A673 (cell line): ENCODE data around the gene ALDOB. TPM values are rescaled to one million over a fixed set of nuclear protein-coding genes. Genes with fewer than 3 reads are reported as not detected.

Experiments
- BruUV-seq: library from RNA; stranded (reverse); fragments of 400-500 nt; replicated peaks from 2 replicates; lab custom pipeline; 2021; lab: Mats Ljungman, UMichigan
- CTCF ChIA-PET: fragments of 300-600 bp; sonication (Branson Sonifier 250); formaldehyde crosslinking; loops from one replicate; lab custom pipeline; 2022; ENCODE audit warnings: antibody characterized with exemption; lab: Charles Lee
- POLR2A ChIA-PET: fragments of 300-600 bp; sonication (Branson Sonifier 250); formaldehyde crosslinking; loops from one replicate; lab custom pipeline; 2022; ENCODE audit warnings: antibody characterized with exemption; ENCODE audit not compliant: low non-redundant PET; lab: Charles Lee
- DNase-seq: peaks from one replicate; pipeline ENCODE4 v3.0.0-alpha.2; 2015; ENCODE audit warnings: low spot score
- H3K27ac ChIP-seq: fragments of 200-600 bp; sonication (generic); 2 replicates; pipeline ENCODE4 v1.5.1; 2016; ENCODE audit warnings: mixed run types, low read depth, mild to moderate bottlenecking, mixed read lengths, antibody characterized with exemption, low read length; ENCODE audit not compliant: poor library complexity, severe bottlenecking
- H3K27me3 ChIP-seq: fragments of 200-600 bp; sonication (generic); replicated peaks from 2 replicates; pipeline ENCODE4 v1.6.1; 2017; ENCODE audit warnings: mixed run types, low read depth, mild to moderate bottlenecking, mixed read lengths, antibody characterized with exemption, low read length; ENCODE audit not compliant: insufficient read depth, poor library complexity
- H3K36me3 ChIP-seq: fragments of 200-600 bp; sonication (generic); 2 replicates; pipeline ENCODE4 v1.6.1; 2016; ENCODE audit warnings: mixed run types, mild to moderate bottlenecking, mixed read lengths, antibody characterized with exemption, low read length; ENCODE audit not compliant: insufficient read depth, poor library complexity, severe bottlenecking
- H3K4me1 ChIP-seq: fragments of 200-600 bp; sonication (generic); 2 replicates; pipeline ENCODE4 v1.6.1; 2017; ENCODE audit warnings: mixed run types, mild to moderate bottlenecking, mixed read lengths, antibody characterized with exemption, low read length; ENCODE audit not compliant: insufficient read depth, poor library complexity, severe bottlenecking
- H3K4me3 ChIP-seq: fragments of 200-600 bp; sonication (generic); 2 replicates; pipeline ENCODE4 v1.5.1; 2016; ENCODE audit warnings: low read depth, mixed run types, mild to moderate bottlenecking, mixed read lengths, low read length; ENCODE audit not compliant: poor library complexity, severe bottlenecking
- H3K9me3 ChIP-seq: fragments of 200-600 bp; sonication (generic); 2 replicates; pipeline ENCODE4 v1.6.1; 2016; ENCODE audit warnings: mixed run types, low read depth, mild to moderate bottlenecking, mixed read lengths, antibody characterized with exemption, low read length; ENCODE audit not compliant: poor library complexity, severe bottlenecking
- EZH2 ChIP-seq: fragments of 200-600 bp; sonication (generic); IDR thresholded peaks from 2 replicates; pipeline ENCODE4 v1.6.1; 2017; ENCODE audit warnings: borderline replicate concordance, low read depth, mild to moderate bottlenecking, mixed read lengths, antibody characterized with exemption, low read length; ENCODE audit not compliant: poor library complexity, severe bottlenecking
- intact Hi-C: fragments of 100-400 bp; cut with micrococcal nuclease; formaldehyde crosslinking; loops from one replicate; pipeline ENCODE4 v1.10.0; 2022; ENCODE audit not compliant: unreplicated experiment
- total RNA-seq: library from RNA; stranded (reverse); gene quantifications from 2 replicates; pipeline ENCODE4 v1.2.3, GENCODE V29; 2021
- TF ChIP-seq, protein P1 (sequence below): fragments of 300-800, 200-600 bp; sonication (generic); conservative IDR thresholded peaks from 2 replicates; pipeline ENCODE4 v1.5.1; 2017; ENCODE audit warnings: low read depth, mild to moderate bottlenecking, antibody characterized with exemption, low read length, moderate library complexity, mixed read lengths

The ALDOB gene
- total RNA-seq, 1 experiment from 2014 or later, result not detected

DNA sequence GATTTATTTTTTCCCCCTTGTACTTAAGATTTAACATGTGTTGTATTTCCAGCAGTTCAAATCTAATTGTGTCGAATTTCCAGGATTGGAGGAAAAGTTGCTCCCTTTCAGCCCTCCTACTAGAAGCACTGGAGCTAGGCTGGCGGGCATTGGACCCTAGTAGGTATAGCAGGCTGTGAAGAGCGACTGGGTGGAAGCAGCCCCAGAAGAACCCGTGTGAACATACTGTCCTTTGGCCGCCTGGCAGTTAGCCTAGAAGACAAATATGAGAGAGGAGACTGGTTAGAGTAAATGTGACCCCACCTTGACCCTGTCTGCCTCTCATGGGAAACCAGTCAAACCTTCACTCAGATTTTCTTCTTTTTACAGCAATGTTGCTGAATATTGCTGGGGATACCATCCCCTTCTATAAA lies 13.9 kb downstream of the ALDOB start:
- ChIA-PET POLR2A (no interaction called here), CTCF (no interaction called here)
- intact Hi-C loops, result no loop called here
- H3K9me3 ChIP-seq, result no peaks in the 10 kb centered on the region
- no peaks in the 10 kb centered on the region for H3K4me1 ChIP-seq
- peaks cover 30% of the 10 kb centered on the region for H3K27me3 ChIP-seq
- BruUV-seq, result no TSS peak
- no peak for TF ChIP-seq EZH2
- TF ChIP-seq, protein P1, sequence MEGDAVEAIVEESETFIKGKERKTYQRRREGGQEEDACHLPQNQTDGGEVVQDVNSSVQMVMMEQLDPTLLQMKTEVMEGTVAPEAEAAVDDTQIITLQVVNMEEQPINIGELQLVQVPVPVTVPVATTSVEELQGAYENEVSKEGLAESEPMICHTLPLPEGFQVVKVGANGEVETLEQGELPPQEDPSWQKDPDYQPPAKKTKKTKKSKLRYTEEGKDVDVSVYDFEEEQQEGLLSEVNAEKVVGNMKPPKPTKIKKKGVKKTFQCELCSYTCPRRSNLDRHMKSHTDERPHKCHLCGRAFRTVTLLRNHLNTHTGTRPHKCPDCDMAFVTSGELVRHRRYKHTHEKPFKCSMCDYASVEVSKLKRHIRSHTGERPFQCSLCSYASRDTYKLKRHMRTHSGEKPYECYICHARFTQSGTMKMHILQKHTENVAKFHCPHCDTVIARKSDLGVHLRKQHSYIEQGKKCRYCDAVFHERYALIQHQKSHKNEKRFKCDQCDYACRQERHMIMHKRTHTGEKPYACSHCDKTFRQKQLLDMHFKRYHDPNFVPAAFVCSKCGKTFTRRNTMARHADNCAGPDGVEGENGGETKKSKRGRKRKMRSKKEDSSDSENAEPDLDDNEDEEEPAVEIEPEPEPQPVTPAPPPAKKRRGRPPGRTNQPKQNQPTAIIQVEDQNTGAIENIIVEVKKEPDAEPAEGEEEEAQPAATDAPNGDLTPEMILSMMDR, result no peak
- H3K4me3 ChIP-seq, result no peak overlapping the region
- no peak for DNase-seq
- H3K27ac ChIP-seq, result no peak overlapping the region
- H3K36me3 ChIP-seq, result no peaks in the 10 kb centered on the region

DNA sequence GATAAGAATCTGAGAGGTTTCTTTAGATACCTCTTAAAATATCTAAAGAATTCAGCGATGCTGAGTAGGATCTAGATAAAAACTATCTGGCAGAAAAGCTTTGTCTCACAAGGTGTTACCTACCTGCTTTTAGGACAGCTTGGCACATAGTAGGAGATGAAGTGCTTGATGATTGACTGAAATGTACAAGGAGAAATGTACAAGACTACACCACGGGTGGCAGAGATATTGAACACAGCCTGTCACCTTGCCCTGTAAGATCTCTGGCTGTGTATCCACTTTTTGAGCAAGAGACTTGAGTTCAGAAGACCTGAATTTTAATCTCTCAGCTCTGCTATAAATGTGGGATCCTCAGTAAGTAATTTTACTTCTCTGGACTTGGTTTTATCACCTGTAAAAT lies 15.7 kb downstream of the ALDOB start:
- CTCF ChIA-PET, result no interaction called here
- BruUV-seq, result no TSS peak
- intact Hi-C loops, result no loop called here
- no peak overlapping the region for H3K27ac ChIP-seq
- TF ChIP-seq, protein P1, result no peak
- no peak for TF ChIP-seq EZH2
- POLR2A ChIA-PET, result no interaction called here
- H3K36me3 ChIP-seq, result no peaks in the 10 kb centered on the region
- no peak overlapping the region for H3K4me3 ChIP-seq
- DNase-seq, result no peak
- no peaks in the 10 kb centered on the region for H3K4me1 ChIP-seq
- peaks cover 17% of the 10 kb centered on the region for H3K27me3 ChIP-seq
- H3K9me3 ChIP-seq, result no peaks in the 10 kb centered on the region

DNA sequence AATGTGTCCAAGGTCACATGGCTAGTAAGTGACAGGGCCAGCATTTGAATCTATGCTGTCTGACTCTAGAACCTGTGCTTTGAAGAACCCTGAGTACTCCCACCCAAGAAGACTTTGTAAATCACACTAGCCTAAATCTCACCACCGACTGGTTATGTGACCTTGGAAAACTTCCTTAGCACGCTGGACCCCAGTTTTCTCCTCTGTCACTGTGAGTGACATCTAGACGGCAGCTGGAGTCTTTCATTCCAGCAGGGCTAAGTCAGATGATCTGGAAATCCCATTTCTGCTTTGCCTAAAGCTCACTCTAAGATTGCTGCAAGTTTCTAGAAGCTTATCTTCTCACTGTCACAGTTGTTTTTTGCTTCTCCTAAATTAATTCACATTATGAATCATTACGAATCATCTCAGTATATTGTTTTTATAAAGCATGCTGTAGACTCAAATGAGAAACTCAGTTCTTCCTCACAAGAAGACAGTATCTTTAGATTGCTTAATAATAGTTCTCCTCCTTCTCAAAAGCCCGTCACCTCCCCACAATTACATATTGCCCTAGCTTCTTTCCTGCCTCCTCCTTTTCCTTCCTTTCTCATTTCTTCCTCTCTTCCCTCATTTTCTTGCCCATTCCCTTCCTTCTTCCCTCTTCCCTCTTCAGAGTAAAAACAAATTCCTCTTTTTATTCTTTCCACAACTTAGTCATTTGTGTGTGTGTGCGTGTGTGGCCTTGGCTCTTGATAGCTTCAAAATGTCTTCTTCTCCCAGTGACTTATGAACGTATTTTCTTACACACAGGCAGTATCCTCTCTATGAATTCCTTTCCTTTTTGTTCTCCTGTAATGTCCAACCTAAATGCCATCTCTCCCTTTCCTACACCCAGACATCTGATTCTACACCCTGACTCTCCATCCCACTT lies 16.8 kb downstream of the ALDOB start:
- no peak overlapping the region for H3K27ac ChIP-seq
- H3K9me3 ChIP-seq, result peaks cover 2% of the 10 kb centered on the region
- POLR2A ChIA-PET, result no interaction called here
- CTCF ChIA-PET, result no interaction called here
- no peaks in the 10 kb centered on the region for H3K36me3 ChIP-seq
- intact Hi-C loops, result no loop called here
- no peak overlapping the region for H3K4me3 ChIP-seq
- no TSS peak for BruUV-seq
- no peak for TF ChIP-seq EZH2
- TF ChIP-seq, protein P1, result no peak
- no peaks in the 10 kb centered on the region for H3K4me1 ChIP-seq
- DNase-seq, result no peak
- H3K27me3 ChIP-seq, result peaks cover 15% of the 10 kb centered on the region
